GM10847 (cell line): Measurements from ENCODE around the gene HAO2.

Source experiments
- POLR2A ChIP-seq: IDR thresholded peaks from 2 replicates; pipeline ENCODE4 v1.6.1; 2011; ENCODE audit not compliant: insufficient read length; ENCODE audit errors: extremely low read depth

HAO2 gene

DNA sequence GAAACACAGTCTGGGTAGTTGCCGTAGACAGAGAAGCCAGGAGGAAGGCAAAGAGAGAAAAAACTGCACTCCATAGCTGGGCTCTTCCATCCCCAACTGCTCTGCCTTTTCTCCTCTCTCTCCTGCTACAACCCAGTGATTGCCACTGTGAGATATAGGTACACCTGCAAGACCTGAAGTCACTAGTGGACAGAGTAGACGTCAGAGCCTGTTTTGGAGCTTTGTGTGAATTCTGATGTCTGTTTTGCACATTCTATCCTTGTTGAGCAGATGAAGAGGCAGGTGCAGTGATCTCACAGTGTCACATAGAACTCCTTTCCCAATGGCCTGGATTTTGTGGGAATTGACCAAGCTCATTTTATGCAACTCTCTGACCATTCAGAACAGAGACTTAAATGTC, 2.2 kb downstream of the HAO2 start:
- no peak for TF ChIP-seq POLR2A

DNA sequence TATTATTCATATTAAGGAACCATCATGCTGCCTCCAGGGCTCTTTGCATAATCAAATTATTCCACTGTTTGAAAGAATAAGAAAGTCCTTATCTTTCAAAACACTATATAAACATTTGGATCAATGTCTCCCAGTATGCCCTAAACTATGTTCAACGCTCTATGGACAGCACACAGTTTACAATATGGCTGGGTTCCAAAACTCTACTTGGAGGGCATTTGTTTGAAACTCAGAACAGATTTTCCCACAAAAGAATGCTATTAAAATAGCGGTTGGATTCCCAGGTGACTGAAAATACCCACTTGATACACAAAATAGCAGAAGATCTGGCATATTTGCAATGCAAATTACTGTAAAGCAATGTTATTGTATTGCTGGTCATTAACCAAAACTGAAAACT, 3.2 kb downstream of the HAO2 start:
- TF ChIP-seq POLR2A: no peak

DNA sequence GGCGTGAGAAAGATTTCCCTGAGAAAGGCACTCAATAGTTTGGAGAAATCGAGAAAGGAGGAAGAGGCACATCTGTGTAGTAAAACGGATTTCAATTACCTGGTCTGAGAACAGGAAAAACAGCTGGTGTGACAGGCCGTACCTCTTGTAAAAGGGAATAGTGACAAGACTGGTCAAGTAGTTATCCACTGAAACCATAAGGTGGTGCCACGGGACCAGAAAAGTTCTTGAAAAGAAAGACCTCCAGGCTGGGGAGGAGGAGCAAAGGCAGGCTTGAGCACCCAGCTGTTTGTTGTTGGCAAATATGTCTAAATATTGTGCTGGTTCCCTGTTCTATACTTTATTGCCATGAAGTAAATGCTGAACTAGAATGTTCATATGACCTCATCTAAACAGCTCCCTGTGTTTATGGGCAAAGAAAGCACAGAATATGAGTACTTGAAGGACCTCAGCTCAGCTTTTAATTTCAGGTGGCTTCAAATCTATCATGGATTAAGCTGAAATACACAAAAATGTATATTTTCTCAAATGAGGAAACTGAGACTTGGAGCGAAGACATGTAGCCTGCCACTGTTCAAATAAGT, 4.0 kb downstream of the HAO2 start:
- TF ChIP-seq POLR2A: no peak

DNA sequence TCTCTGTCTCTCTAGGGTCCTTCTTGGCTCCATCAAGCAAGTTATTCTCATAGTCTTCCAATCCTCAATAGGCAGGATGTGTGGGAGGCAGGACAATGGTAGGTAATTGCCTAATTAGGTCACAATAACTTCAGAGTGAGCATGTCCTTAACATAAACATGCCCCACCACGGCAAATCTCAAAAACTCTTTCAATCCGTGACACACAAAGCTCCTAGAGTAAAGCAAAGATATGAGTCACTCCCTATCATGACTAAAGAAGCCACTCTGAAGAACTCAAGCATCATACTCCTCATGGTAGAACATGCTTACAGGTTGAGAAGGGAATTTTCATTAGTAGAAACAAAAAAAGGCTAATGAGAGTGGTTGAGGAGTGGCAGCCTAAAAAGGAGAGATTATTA, 4.9 kb downstream of the HAO2 start:
- no peak for TF ChIP-seq POLR2A

DNA sequence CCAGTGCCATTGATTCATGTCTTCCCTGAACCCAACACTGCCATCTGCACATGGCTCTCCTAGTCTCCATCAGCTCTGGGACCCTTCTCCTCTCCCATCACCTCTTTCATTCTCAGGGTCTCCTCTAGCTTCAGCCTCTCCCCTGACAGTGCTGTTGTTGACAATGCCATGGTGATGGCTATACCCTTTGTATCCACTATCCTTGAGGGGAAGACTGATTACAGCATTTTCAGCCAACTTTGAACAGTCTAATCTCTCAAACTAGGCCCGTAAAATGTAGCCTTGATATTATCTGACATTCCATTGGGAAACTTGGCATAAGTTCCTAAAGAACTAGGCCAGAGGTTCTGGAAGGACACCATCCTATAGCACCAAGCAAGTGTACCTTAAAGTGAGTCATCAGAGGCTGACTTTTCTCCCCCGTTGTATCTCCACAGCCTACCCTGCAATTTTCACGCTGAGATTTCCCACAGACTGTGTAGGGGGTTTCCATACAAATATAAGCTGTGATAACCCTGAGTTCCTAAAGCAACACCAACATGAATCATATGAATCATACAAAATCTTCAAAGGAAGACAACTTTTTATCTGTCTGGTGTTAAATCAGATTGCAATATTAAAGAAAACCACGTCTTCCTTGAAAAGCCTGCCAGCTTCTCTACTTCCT, 5.8 kb downstream of the HAO2 start:
- TF ChIP-seq POLR2A: no peak

DNA sequence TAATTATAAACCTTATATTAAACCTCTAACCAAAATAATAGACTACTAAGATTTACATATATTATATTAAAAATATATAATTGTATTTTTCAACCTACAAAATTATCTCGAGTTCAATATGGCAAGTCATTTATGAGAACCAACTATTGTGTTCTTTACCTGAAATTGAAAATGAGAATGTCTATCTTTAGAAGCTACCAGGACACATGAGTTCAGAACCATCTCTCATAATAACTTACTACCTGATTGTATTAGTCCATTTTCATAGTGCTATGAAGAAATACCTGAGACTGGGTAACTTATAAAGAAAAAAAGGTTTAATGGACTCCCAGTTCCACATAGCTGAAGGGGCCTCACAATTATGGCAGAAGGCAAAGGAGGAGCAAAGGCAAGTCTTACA, 6.8 kb downstream of the HAO2 start:
- TF ChIP-seq POLR2A: no peak

DNA sequence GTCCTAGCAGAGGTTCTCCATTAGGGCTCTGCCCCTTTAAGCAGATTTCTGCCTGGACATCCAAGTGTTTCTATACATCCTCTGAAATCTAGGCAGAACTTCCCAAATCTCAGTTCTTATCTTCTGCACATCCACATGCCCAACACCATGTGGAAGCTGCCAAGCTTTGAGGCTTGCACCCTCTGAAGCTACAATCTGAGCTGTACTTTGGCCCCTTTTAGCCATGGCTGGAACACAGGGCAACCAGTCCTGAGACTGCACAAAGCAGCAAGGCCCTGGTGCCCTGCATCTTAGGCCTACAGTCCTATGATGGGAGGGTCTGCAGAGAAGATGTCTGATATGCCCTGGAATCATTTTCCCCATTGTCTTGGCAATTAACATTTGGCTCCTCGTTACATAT, 8.0 kb downstream of the HAO2 start:
- no peak for TF ChIP-seq POLR2A

DNA sequence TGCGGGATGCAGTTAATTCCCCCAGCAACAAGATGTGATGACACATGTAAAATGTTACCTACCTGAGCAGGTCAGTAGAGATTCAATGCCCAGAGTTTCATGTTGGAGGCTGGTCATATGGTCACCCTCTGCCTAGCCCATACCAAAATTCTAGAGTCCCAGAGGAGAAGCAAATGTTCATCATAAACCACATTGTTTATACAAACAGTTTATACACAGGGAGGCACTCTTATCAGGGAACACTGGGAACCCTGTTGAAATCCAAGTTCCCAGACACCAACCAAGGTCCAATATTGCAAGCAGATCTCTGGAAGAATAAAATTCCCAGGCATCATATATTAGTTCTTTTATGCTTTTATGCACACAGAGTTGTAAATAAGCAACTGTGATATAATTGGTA, 10.5 kb downstream of the HAO2 start:
- no peak for TF ChIP-seq POLR2A

DNA sequence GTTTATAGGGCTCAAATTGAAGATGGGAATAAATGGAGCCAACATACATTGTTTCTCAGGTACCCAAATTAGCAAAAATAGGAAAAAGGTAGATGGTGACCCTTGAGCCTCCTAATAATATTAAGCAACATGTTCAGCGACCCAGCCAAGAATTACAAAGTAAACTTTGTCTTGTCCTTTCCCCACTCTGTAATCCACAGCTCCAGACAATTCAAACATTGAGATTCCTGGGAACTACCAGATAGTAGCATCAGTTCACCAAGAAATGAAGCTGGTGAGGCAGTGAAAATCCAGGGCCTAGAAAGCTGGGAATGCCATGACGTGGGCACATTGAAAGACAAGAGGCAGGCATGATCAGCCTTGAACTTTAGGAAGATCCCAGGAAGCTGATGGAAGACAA, 11.7 kb downstream of the HAO2 start:
- no peak for TF ChIP-seq POLR2A

DNA sequence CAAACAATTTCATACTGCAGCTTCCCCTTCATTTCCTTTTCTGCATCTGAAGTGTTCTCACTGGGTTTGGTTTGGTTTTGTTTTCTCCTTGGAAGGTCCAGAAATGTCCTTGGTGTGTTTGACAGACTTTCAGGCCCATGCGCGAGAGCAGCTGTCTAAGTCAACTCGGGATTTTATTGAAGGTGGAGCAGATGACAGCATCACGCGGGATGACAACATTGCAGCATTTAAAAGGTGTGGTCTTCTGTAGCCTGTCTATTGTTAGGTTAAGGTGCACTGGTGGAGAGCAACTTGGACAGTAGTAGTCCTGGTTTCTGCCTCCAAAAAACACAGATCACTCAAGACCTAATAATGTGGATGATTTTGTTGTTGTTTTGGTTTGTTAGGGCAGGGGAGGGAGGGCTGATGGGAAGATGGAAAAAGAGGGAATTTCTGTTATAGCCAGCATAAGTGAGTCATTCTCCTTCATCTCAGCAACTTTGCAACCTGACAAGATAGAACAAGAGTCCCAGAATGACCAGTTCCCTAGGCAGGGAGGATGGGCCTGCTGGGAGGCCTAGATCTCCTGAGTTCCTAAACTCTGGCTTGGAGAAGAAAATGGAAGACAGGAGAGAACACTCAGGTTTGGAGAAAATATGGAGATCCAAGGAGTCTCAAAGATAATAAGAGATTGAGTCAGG, 12.5 kb downstream of the HAO2 start:
- TF ChIP-seq POLR2A: no peak

DNA sequence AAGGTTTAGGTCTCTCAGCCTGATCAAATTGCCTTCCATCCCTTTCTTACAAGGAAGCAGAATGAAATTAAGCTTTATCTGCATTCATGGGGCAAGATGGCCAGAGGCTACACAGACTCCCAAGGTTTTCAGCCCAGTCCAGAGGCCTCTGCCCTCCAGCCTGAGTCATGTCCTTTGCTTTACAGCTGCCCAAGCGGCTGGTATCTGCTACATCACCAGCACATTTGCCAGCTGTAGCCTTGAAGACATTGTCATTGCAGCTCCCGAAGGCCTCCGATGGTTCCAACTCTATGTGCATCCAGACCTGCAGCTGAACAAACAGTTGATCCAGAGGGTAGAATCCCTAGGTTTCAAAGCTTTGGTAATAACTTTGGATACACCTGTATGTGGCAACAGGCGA, 16.0 kb downstream of the HAO2 start:
- TF ChIP-seq POLR2A: no peak

DNA sequence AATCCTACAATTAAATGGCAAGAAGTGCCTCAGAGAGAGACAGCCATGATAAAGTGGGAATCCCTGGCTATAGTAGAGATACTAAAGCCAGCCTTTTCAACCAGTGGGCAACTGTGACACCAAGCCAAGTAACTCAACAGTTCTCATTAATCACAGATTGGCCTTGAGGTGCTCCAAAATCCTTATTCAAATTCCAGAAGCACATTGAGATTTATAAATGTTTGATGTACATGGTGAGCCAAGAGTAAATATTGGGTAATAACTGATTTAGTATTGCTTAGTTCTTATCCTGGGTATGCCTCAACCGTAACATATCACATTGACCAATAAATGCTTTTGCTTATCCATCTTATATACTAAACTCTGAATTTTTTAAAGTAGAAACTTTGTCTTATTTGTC, 17.1 kb downstream of the HAO2 start:
- TF ChIP-seq POLR2A: no peak

DNA sequence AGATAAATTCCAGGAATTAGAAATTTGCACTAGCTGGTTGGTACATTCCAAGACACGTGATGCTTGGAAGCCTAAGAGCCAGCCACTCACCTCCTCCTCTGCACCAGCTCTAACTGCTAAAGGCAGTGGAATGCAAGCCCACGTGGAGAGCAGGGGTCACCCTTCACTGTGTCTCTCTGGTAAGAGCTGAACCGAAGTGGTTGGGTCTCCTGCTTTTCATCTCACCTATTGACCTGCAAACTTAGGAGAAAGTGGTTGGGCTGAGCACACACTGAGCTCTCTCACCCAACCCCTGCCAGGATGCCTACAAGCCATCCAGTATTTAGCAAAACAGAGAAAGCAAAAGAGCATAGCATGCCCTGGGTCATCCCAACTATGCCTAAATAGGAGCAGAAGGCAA, 19.3 kb downstream of the HAO2 start:
- no peak for TF ChIP-seq POLR2A

DNA sequence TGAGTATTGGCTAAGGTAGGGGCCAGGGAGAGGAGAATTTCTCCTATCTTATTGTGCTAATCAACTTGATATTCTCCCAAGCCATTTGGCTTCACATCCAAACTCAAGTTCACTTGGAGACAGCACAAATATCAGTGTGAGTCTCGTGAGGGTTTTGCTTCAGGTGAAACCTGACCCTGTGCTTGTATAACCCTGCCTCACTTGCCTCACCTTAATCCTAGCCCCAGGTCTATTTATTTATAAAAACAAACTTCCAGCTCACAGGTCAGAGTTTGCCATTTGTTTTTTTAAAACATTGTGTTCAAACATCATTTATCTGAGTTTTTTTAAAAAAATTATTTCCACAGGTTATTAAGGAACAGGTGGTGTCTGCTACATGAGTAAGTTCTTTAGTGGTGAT, 19.9 kb downstream of the HAO2 start:
- no peak for TF ChIP-seq POLR2A

DNA sequence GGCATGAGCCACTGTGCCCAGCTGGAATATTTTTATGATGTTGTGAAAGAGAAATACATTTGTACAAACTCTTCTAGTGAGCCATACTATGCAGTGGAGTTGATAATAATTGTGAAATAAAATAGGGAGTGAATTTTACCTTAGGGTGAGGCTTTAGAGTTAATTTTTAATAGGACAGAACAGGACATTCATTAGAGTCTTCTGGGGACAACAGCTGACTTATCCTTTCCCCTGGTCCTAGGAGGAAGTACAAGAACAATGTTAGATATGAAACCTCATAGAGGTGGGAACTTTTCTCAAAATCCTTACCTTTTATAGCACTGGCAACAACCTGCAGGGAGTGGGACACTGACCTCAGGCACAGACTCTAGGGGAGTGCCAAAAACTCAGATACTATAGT, 21.9 kb downstream of the HAO2 start:
- TF ChIP-seq POLR2A: no peak

DNA sequence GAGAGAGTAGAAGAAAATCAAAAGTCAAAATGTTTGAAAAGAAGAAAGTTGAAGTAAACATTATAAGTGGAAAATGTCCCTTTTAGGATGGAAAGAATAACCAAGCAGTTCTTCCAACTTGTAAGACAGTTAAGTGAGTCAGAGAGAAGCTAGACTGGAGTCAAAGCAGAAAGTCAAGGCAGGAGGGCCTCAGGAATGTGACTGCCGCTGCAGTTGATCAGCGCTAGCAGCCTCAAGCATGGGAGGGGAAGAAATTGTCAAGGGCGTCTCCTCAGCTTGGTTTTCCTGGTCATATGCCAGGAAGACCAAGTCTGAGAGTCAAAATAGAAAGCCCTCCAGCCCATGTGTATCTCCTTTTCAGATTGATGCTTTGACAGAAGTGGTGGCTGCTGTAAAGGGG, 23.2 kb downstream of the HAO2 start:
- TF ChIP-seq POLR2A: no peak

DNA sequence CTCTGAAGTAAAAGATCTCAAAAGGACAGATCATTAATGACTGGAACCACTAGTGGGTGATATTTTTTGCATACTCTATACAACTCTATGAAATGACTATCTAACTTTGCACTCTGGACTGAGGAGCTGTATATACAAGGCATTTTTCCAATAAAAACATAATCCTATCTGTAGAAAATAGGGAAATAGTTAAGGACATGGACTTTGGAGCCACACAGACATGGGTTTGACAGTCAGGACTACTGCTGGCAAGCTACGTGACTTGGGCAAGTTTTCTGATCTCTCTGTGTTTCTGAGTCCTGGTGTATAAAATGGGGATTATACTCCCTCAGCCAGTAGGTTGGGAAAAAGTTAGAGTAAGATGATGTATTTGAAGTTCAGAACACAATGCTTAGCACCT, 25.5 kb downstream of the HAO2 start:
- TF ChIP-seq POLR2A: no peak

DNA sequence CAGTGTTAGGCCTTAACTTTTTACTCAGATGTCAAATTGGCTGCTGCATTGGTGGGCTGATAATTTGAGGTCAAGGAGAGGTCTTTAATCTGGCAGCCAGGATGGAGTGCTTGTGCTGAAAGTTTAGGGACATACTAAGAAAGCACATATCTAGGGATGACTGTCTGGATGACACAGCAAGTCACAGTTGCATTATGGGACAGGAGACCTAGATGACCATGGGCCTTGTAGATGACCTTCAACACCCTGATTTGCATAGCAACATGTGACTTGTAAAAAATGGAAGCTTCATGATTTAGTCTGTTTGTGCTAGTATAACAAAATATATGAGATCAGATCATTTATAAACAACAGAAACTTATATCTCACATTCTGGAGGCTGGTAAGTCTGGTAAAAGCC, 28.4 kb downstream of the HAO2 start:
- no peak for TF ChIP-seq POLR2A

DNA sequence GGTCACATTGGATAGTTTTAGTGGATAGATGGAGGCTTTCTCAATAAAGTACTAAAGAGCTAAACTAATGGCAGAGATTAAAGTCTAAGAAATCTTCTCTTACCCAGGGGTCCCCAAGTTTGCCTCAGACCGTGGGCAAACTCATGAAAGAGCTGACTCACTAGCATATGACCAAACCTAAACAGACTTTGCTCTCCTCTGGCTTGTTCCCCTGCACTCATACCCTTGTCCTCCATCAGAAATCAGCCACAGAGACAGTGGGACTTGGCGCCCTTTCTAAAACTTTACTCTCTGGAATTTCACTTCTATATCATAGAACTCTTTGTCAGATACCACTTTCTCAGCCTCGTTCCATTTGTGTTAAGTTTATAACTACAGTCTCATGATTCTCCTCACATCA, 29.4 kb downstream of the HAO2 start:
- TF ChIP-seq POLR2A: no peak
